Measurements from ENCODE around the gene UBE2Q2. TPM values are rescaled to one million over a fixed set of nuclear protein-coding genes. Genes with fewer than 3 reads are reported as not detected.

Gene UBE2Q2
- total RNA-seq, 4 donors from 2014 or later: 15.1 to 21.2 (median 19.3) TPM

DNA sequence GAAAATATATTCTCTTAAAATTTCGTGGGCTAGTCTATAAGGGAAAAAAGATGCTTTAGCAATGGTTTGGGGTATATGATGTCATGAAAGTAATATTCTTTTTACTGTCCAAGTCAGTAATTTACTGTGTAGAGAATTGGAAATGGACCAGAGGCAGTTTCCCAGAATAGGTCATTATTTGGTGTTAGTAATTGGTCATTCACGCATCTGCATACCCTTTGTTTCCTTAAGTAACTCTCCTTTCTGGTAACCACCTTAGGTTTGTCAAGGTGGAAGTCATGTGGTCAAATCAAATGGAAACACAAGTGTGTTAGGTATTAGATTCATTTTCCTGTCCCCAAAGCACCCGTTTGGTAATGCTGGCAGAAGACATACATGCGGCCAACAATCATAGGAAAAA is 84.4 kb downstream of the UBE2Q2 start:
- Histone ChIP-seq H3K36me3 (peaks cover 18% of the 10 kb centered on the region), H3K4me3 (no peak overlapping the region), H3K27ac (no peak overlapping the region), H3K9me3 (no peaks in the 10 kb centered on the region), H3K27me3 (no peaks in the 10 kb centered on the region), H3K4me1 (peaks cover 3% of the 10 kb centered on the region)
- no peak for TF ChIP-seq POLR2AphosphoS5 (IDR thresholded peaks at IDR 0.05)
- TF ChIP-seq POLR2A (IDR thresholded peaks at IDR 0.05): no peak
- TF ChIP-seq EP300 (IDR thresholded peaks at IDR 0.05): no peak
- TF ChIP-seq CTCF (IDR thresholded peaks at IDR 0.05): no peak
- 90% methylated on average over 4 of the region's 4 CpGs for WGBS
- DNase-seq (ENCODE audit: low spot score in 2 of 2): no peak

DNA sequence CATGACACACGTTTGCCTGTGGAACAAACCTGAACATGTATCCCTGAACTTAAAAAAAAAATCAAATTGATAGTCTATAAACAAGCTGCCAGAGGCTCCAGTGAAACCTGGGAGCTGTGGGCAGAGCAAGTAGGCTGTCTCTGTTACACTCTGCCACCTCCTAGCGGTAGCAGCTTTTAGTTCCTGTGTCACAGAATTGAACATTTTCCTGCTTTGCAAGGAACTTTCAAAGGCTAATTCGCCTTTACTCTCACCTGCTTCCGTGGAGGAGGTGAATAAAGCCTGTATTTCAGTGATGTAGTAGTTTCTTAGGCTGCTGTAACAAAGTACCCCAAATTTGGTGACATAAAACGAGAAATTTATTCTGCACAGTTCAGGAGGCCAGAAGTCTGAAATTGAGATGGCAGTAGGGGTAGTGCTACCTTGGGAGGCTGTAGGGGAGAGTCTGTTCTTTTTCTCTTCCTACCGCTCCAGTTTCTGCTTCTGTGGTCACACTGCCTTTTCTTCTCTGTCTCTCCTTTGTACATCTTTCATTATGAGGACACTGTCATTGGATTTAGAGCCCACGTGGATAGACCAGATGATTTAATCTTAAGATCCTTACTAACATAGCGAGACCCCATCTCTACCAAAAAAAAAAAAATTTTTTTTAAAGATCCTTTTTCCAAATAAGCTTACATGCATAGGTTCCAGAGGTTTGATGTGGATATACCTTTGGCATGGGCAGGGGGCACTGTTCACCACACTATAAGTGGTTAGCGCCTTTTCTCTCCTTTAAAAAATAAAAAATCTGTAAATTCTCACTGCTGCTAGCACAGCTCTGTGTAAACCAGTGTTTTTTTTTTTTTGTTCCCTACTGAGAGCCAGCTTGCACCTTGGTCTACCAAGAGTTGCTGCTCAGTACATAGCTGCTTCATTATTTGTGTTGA is 85.7 kb downstream of the UBE2Q2 start:
- TF ChIP-seq POLR2AphosphoS5 (IDR thresholded peaks at IDR 0.05): no peak
- TF ChIP-seq POLR2A (IDR thresholded peaks at IDR 0.05): no peak
- TF ChIP-seq EP300 (IDR thresholded peaks at IDR 0.05): no peak
- no peak for TF ChIP-seq CTCF (IDR thresholded peaks at IDR 0.05)
- no peaks in the 10 kb centered on the region for H3K9me3 ChIP-seq
- H3K4me3 ChIP-seq: no peak overlapping the region
- H3K27me3 ChIP-seq: no peaks in the 10 kb centered on the region
- no peak for DNase-seq (ENCODE audit: low spot score in 2 of 2)
- no peaks in the 10 kb centered on the region for H3K4me1 ChIP-seq
- WGBS: 76% methylated on average over 9 of the region's 9 CpGs
- no peak overlapping the region for H3K27ac ChIP-seq
- peaks cover 32% of the 10 kb centered on the region for H3K36me3 ChIP-seq

GRCh38 chr15:75929799-75930565 is 86.7 kb downstream of the UBE2Q2 start:
- no peak overlapping the region for H3K27ac ChIP-seq

GRCh38 chr15:75930866-75931265 is 87.6 kb downstream of the UBE2Q2 start:
- H3K9me3 ChIP-seq: no peaks in the 10 kb centered on the region
- WGBS: 96% methylated on average over 2 of the region's 2 CpGs
- H3K4me3 ChIP-seq: no peak overlapping the region
- H3K4me1 ChIP-seq: no peaks in the 10 kb centered on the region
- H3K36me3 ChIP-seq: peaks cover 49% of the 10 kb centered on the region
- no peaks in the 10 kb centered on the region for H3K27me3 ChIP-seq
- H3K27ac ChIP-seq: no peak overlapping the region
- DNase-seq (ENCODE audit: low spot score in 2 of 2): no peak
- TF ChIP-seq CTCF (IDR thresholded peaks at IDR 0.05) (no peak), POLR2AphosphoS5 (IDR thresholded peaks at IDR 0.05) (no peak), POLR2A (IDR thresholded peaks at IDR 0.05) (no peak), EP300 (IDR thresholded peaks at IDR 0.05) (no peak)

More at GRCh38 chr15:75929799-75930565, 86.7 kb downstream of the UBE2Q2 start:
- no peak for TF ChIP-seq EP300 (IDR thresholded peaks at IDR 0.05)
- no peak for TF ChIP-seq POLR2A (IDR thresholded peaks at IDR 0.05)
- TF ChIP-seq CTCF (IDR thresholded peaks at IDR 0.05): no peak
- TF ChIP-seq POLR2AphosphoS5 (IDR thresholded peaks at IDR 0.05): no peak
- 71% methylated on average over 5 of the region's 5 CpGs for WGBS
- Histone ChIP-seq H3K27me3 (no peaks in the 10 kb centered on the region), H3K4me3 (no peak overlapping the region), H3K36me3 (peaks cover 42% of the 10 kb centered on the region), H3K4me1 (no peaks in the 10 kb centered on the region), H3K9me3 (no peaks in the 10 kb centered on the region)
- no peak for DNase-seq (ENCODE audit: low spot score in 2 of 2)

- Histone ChIP-seq H3K9me3 (no peaks in the 10 kb centered on the region), H3K4me1 (peaks cover 2% of the 10 kb centered on the region), H3K4me3 (no peak overlapping the region), H3K27ac (no peak overlapping the region), H3K27me3 (peaks cover 5% of the 10 kb centered on the region), H3K36me3 (no peaks in the 10 kb centered on the region)
- DNase-seq (ENCODE audit: low spot score in 2 of 2): no peak
- TF ChIP-seq POLR2A (IDR thresholded peaks at IDR 0.05) (no peak), POLR2AphosphoS5 (IDR thresholded peaks at IDR 0.05) (no peak), CTCF (IDR thresholded peaks at IDR 0.05) (no peak), EP300 (IDR thresholded peaks at IDR 0.05) (no peak)
- WGBS: 62% methylated on average over 3 of the region's 3 CpGs
Observed at GRCh38 chr15:75942464-75942863, 99.2 kb downstream of the UBE2Q2 start.

All from suprapubic skin (tissue), 4 donors.